HEK293 (cell line): ENCODE data around the gene TNFRSF18.
A peak's percentile ranks its signal among the peaks of the same experiment; 100 is the strongest.

ENCODE experiments used
- CTCF ChIA-PET: fragments of 350-600 bp; formaldehyde crosslinking; extraction: SDS; loops from one replicate; lab custom pipeline; 2021; ENCODE audit warnings: antibody characterized with exemption; lab: Yijun Ruan, JAX
- POLR2A ChIA-PET: fragments of 300-600 bp; formaldehyde crosslinking; extraction: SDS; loops from one replicate; lab custom pipeline; 2020; ENCODE audit warnings: antibody characterized with exemption, inconsistent platforms; lab: Yijun Ruan, JAX
- H3K27ac ChIP-seq: fragments of 200-500 bp; sonication (Bioruptor generic); 2 replicates; pipeline ENCODE4 v1.5.1; 2014; ENCODE audit warnings: low read depth, low read length, control low read depth, inconsistent platforms; ENCODE audit errors: extremely low read depth
- H3K36me3 ChIP-seq, 2 experiments: fragments of 200-500 bp in 1 of 2; sonication (Bioruptor generic) in 1 of 2; 1 replicate in 1 of 2; 2 replicates in 1 of 2; pipeline ENCODE4 v1.5.1; 2014 to 2017; ENCODE audit warnings: inconsistent platforms in 2 of 2, low read length in 2 of 2; ENCODE audit not compliant: control insufficient read depth in 2 of 2, insufficient read depth in 1 of 2
- H3K4me1 ChIP-seq: fragments of 200-500 bp; sonication (Bioruptor generic); 2 replicates; pipeline ENCODE4 v1.5.1; 2014; ENCODE audit warnings: mild to moderate bottlenecking, low read length, inconsistent platforms; ENCODE audit not compliant: control insufficient read depth, insufficient read depth
- H3K4me3 ChIP-seq: 2 replicates; pipeline ENCODE4 v1.5.1; 2011; ENCODE audit warnings: low read depth, mild to moderate bottlenecking, control low read depth, low read length, moderate library complexity
- H3K9me3 ChIP-seq: fragments of 200-500 bp; sonication (Bioruptor generic); 2 replicates; pipeline ENCODE4 v1.5.1; 2014; ENCODE audit warnings: low read depth, low read length, inconsistent platforms; ENCODE audit not compliant: control insufficient read depth, insufficient read depth
- BCL11B ChIP-seq: fragments of 450-650 bp; formaldehyde crosslinking; IDR thresholded peaks from 2 replicates; pipeline ENCODE4 v1.5.1; 2016; ENCODE audit warnings: low read depth, missing biosample characterization, missing genetic modification characterization
- WT1 ChIP-seq: fragments of 450-650 bp; formaldehyde crosslinking; IDR thresholded peaks from 2 replicates; pipeline ENCODE4 v1.5.1; 2016; ENCODE audit warnings: missing biosample characterization, missing genetic modification characterization
- ZBTB48 ChIP-seq: fragments of 450-650 bp; formaldehyde crosslinking; IDR thresholded peaks from 2 replicates; pipeline ENCODE4 v1.5.1; 2016; ENCODE audit warnings: missing biosample characterization, missing genetic modification characterization
- ZEB2 ChIP-seq: fragments of 450-650 bp; formaldehyde crosslinking; IDR thresholded peaks from 2 replicates; pipeline ENCODE4 v1.5.1; 2016; ENCODE audit warnings: missing biosample characterization, missing genetic modification characterization
- ZNF175 ChIP-seq: fragments of 450-650 bp; formaldehyde crosslinking; IDR thresholded peaks from 2 replicates; pipeline ENCODE4 v1.5.1; 2016; ENCODE audit warnings: missing biosample characterization, missing genetic modification characterization
- ZNF202 ChIP-seq: fragments of 450-650 bp; formaldehyde crosslinking; IDR thresholded peaks from 2 replicates; pipeline ENCODE4 v1.5.1; 2016; ENCODE audit warnings: missing biosample characterization, missing genetic modification characterization, borderline replicate concordance
- ZNF211 ChIP-seq: fragments of 450-650 bp; formaldehyde crosslinking; IDR thresholded peaks from 2 replicates; pipeline ENCODE4 v1.5.1; 2016; ENCODE audit warnings: low read depth, missing biosample characterization, missing genetic modification characterization
- ZNF223 ChIP-seq: fragments of 450-650 bp; formaldehyde crosslinking; IDR thresholded peaks from 2 replicates; pipeline ENCODE4 v1.5.1; 2016; ENCODE audit warnings: missing biosample characterization, missing genetic modification characterization
- ZNF274 ChIP-seq, 2 experiments: fragments of 200-500 bp in 1 of 2; fragments of 450-650 bp in 1 of 2; sonication (Bioruptor generic) in 1 of 2; formaldehyde crosslinking in 1 of 2; IDR thresholded peaks; 2 replicates each; pipeline versions ENCODE4 v1.5.1 to v1.6.1; 2014 to 2016; ENCODE audit warnings: borderline replicate concordance in 1 of 2, inconsistent platforms in 1 of 2, low read length in 1 of 2, missing biosample characterization in 1 of 2, missing genetic modification characterization in 1 of 2
- ZNF37A ChIP-seq: fragments of 450-650 bp; IDR thresholded peaks from 2 replicates; pipeline ENCODE4 v1.5.1; 2018; ENCODE audit warnings: missing biosample characterization, missing genetic modification characterization
- ZNF48 ChIP-seq: fragments of 450-650 bp; formaldehyde crosslinking; IDR thresholded peaks from 2 replicates; pipeline ENCODE4 v1.5.1; 2016; ENCODE audit warnings: missing biosample characterization, missing genetic modification characterization
- TF ChIP-seq, protein P1 (sequence below): fragments of 450-650 bp; formaldehyde crosslinking; IDR thresholded peaks from 2 replicates; pipeline ENCODE4 v1.5.1; 2016; ENCODE audit warnings: missing biosample characterization, missing genetic modification characterization, low read depth
- TF ChIP-seq, protein P2 (sequence below): fragments of 450-650 bp; formaldehyde crosslinking; IDR thresholded peaks from 2 replicates; pipeline ENCODE4 v1.5.1; 2016; ENCODE audit warnings: missing biosample characterization, missing genetic modification characterization
- TF ChIP-seq, protein P3 (sequence below): fragments of 450-650 bp; formaldehyde crosslinking; IDR thresholded peaks from 2 replicates; pipeline ENCODE4 v1.5.1; 2016; ENCODE audit warnings: missing biosample characterization, missing genetic modification characterization

The TNFRSF18 gene

DNA sequence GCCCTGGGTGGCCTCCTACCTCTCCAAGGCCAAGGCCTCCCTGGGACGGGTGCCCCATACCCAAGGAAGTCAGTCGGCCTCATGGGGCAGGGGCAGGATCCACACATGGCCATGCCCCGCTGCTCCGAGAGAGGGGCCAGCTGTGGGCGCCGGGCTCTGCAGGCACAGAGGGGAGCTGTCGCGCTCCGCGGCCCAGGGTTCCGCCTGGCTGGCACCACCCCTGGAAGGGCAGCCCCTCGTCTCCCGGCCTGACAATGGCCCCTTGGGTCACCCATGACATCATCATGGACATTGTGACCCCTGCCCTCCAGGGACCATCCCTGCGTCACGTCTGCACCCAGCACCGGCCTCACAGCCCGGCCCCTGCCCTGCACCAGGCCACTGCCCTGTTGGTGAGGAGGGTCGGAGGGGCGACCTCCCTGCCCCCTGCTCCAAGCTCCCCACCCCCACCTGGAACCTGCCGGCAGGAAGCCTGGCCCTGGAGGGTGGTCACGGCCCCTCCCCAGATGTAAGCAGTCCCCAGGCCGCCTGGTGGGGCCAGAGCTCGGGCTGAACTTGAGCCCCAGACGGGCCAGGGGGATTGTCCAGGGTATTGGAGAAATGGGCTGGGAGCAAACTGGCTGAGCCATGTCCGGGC is 26.9 kb downstream of the TNFRSF18 start:
- Histone ChIP-seq H3K36me3 (no peaks in the 10 kb centered on the region), H3K9me3 (no peaks in the 10 kb centered on the region), H3K4me3 (no peak overlapping the region), H3K4me1 (no peaks in the 10 kb centered on the region), H3K27ac (no peak overlapping the region)
- TF ChIP-seq BCL11B (tag by site-specific recombination) (peak; percentile 41; the same call in 1 of the 2 replicates), ZNF175 (no peak), ZNF202 (tag by site-specific recombination) (no peak), ZNF48 (tag by site-specific recombination) (no peak)
- TF ChIP-seq, protein P1, sequence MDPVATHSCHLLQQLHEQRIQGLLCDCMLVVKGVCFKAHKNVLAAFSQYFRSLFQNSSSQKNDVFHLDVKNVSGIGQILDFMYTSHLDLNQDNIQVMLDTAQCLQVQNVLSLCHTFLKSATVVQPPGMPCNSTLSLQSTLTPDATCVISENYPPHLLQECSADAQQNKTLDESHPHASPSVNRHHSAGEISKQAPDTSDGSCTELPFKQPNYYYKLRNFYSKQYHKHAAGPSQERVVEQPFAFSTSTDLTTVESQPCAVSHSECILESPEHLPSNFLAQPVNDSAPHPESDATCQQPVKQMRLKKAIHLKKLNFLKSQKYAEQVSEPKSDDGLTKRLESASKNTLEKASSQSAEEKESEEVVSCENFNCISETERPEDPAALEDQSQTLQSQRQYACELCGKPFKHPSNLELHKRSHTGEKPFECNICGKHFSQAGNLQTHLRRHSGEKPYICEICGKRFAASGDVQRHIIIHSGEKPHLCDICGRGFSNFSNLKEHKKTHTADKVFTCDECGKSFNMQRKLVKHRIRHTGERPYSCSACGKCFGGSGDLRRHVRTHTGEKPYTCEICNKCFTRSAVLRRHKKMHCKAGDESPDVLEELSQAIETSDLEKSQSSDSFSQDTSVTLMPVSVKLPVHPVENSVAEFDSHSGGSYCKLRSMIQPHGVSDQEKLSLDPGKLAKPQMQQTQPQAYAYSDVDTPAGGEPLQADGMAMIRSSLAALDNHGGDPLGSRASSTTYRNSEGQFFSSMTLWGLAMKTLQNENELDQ (tag by site-specific recombination): no peak
- TF ChIP-seq, protein P2, sequence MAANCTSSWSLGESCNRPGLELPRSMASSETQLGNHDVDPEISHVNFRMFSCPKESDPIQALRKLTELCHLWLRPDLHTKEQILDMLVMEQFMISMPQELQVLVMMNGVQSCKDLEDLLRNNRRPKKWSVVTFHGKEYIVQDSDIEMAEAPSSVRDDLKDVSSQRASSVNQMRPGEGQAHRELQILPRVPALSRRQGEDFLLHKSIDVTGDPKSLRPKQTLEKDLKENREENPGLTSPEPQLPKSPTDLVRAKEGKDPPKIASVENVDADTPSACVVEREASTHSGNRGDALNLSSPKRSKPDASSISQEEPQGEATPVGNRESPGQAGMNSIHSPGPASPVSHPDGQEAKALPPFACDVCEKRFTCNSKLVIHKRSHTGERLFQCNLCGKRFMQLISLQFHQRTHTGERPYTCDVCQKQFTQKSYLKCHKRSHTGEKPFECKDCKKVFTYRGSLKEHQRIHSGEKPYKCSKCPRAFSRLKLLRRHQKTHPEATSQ (tag by site-specific recombination): no peak
- CTCF ChIA-PET: interaction anchor here (0.7 kb wide), 1 partner anchor 57 kb away, joined by 5 read pairs; no protein-coding TSS in a partner anchor
- POLR2A ChIA-PET: no interaction called here

DNA sequence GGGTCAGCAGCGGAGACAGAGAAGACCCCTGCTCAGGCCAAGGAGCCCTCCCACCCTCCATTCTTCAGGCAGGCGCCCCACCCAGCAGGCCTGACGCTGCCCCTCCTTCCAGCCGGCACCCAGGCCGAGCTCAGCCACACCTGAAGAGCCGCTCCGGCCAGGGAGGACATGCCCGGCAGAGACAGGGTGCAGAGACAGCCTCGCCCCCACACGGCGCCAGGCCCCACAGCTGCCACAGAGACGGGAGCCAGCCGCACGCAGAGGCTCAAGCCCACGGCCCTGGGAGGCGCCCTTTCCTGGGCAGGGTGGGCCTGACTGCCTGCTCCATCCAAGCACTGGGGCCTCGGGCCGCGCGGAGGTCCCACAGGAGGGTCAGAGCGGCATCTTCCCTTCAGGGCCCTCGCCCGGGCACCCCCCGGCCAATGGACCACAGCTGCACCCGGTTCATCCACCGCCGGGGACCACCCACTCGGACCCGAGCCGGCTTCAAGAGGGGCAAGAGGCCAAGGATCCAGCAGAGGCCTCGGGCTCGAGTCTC is 27.5 kb downstream of the TNFRSF18 start:
- no peak for TF ChIP-seq ZNF211 (tag by site-specific recombination)
- TF ChIP-seq, protein P3, sequence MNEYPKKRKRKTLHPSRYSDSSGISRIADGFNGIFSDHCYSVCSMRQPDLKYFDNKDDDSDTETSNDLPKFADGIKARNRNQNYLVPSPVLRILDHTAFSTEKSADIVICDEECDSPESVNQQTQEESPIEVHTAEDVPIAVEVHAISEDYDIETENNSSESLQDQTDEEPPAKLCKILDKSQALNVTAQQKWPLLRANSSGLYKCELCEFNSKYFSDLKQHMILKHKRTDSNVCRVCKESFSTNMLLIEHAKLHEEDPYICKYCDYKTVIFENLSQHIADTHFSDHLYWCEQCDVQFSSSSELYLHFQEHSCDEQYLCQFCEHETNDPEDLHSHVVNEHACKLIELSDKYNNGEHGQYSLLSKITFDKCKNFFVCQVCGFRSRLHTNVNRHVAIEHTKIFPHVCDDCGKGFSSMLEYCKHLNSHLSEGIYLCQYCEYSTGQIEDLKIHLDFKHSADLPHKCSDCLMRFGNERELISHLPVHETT (tag by site-specific recombination): no peak
- no peak for TF ChIP-seq WT1 (tag by site-specific recombination)
- no peak for TF ChIP-seq ZEB2 (tag by site-specific recombination)
- TF ChIP-seq ZNF274 (IDR thresholded peaks at IDR 0.05; ENCODE audit: low read length): no peak
- no peak for TF ChIP-seq ZNF274 (tag by site-specific recombination; IDR thresholded peaks at IDR 0.05; ENCODE audit: borderline replicate concordance)
- TF ChIP-seq ZBTB48 (tag by site-specific recombination): no peak
- no peak for TF ChIP-seq ZNF37A (tag by site-specific recombination)
- no peak for TF ChIP-seq ZNF223 (tag by site-specific recombination)
- Histone ChIP-seq H3K36me3 (no peaks in the 10 kb centered on the region), H3K4me1 (no peaks in the 10 kb centered on the region), H3K4me3 (no peak overlapping the region), H3K27ac (no peak overlapping the region), H3K9me3 (no peaks in the 10 kb centered on the region)
- CTCF ChIA-PET: interaction anchor here (0.8 kb wide), 1 partner anchor 58 kb away, joined by 4 read pairs; no protein-coding TSS in a partner anchor
- POLR2A ChIA-PET: no interaction called here
